Activated CD8-positive, alpha-beta memory T cell treated with anti-CD3 and anti-CD28 coated beads, Interleukin-2, amount 50 U/mL, for 24 hours (primary cell): Measurements from ENCODE around the gene ACHE.
"Not testable (repeated sequence)": the region's sequence is repeated elsewhere in the genome, so short reads cannot be mapped to it uniquely, and the experiment has no call there.

Experiments
- DNase-seq: peaks from one replicate; pipeline ENCODE4 v3.0.0-alpha.2; 2020; ENCODE audit errors: extremely low read depth

The ACHE gene

DNA sequence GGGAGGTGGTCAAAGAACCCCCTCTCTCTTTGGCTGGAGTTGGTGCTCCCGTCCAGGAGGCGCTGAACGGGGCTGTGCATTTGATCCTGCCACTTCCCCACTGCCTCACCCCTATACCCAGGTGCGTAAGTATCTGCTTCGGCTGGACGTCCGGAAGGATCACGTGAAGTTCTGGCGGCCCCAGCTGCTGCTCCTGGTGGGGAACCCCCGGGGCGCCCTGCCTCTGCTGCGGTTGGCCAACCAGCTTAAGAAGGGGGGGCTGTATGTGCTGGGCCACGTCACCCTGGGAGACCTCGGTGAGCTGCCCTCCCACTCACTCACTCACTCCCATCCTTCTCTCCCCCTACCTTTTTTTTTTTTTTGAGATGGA is 34.1 kb downstream of the ACHE start:
- no peak for DNase-seq

DNA sequence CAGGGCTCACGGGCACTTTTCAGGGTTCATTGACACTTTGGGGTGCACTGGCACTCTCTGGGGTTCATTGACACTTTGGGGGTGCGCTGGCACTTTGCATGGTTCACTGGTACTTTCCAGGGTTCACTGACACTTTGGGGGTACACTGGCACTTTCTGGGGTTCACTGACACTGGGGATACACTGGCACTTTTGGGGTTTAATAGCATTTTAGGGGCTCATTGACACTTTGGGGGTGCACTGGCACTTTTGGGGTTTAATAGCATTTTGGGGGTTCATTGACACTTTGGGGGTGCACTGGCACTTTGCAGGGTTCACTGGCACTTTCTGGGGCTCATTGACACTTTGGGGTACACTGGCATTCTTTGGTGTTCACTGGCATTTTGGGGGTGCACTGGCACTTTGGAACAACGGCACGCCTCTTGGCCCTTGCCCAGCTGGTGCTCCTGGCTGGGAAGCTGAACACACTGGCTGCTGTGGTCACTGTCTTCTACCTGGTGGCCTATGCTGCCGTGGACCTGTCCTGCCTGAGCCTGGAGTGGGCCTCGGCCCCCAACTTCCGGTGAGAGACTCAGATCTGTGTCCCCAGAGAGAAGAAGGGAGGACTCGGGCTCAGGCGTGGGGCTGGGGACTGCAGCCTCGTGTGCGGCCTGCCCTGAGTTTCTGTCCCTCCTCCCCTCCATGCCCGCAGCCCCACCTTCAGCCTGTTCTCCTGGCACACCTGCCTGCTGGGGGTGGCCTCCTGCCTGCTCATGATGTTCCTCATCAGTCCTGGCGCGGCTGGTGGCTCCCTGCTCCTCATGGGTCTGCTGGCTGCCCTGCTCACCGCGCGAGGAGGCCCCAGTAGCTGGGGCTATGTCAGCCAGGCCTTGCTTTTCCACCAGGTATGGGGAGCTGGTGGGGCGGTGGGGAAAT is 34.7 kb downstream of the ACHE start:
- no peak for DNase-seq

GRCh38 chr7:100859856-100860255 is 35.8 kb downstream of the ACHE start:
- DNase-seq = no peak

- no peak for DNase-seq
Measured at GRCh38 chr7:100856871-100857282, 38.8 kb downstream of the ACHE start.

DNA sequence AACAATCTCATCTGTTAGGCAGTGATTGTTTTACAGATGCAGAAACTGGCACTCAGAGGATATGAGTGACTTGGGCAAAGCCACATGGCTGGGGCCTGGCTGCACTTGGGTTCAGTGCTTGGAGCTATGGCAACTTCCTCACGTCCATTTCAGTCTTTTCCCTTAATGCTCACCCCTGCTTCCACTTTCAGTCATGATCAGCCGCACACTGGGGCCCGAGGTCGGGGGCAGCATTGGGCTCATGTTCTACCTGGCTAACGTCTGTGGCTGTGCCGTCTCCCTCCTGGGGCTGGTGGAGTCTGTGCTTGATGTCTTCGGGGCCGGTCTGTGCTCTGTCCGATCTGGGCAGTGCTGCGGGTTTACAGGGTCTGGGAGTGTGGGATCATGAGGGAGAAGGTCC is 40.2 kb downstream of the ACHE start:
- no peak for DNase-seq

- not testable (repeated sequence) for DNase-seq
Measured at GRCh38 chr7:100854899-100855298, 40.8 kb downstream of the ACHE start.

GRCh38 chr7:100854146-100854895 is 41.4 kb downstream of the ACHE start:
- DNase-seq = no peak

DNA sequence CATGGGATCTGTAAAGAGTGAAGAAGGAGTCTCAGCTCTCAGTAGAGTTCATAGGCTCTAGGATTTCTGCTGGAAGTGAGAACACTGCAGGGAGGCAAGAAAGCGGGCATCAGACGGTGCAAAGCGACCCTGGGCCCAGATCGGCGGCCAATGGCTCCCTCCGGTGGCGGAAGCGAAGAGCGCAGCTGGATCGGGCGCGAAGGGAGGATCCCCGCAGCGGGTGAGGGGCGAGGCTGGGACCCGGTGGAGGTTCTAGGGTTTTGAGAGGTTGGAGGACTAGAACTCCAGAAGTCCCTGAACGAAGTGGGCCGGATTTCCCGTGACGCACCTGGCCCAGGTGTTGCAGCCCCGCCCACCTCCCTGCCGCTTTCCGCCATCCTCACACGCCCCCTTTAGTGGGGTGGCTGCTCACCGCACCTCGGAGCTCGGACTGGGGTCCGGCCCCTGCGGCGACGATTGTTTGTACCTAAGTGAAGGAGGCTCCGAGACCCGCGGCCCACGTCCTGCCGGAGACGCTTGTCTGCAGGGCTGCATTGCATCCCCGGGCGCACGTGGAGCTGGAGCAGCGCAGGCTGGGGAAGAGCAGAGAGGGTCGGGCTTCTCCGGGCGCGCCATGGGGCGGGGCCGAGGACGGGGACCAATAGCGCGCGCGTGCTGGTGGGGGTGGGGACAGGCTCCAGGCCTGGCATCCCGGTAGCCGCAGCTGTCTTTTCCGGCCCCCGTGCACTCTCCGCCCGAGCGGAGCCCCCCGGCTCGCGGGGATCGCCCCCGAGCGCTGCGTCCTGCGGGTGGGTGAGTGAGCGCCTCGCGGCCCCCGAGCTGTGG is 43.4 kb downstream of the ACHE start, which contains the start of gene SLC12A9:
SLC12A9 (plus strand) TSS at position 666 of the 825 bp plus-strand sequence. CDS start 1,485 bp downstream, outside the sequence.
- peak; percentile 64 for DNase-seq

DNA sequence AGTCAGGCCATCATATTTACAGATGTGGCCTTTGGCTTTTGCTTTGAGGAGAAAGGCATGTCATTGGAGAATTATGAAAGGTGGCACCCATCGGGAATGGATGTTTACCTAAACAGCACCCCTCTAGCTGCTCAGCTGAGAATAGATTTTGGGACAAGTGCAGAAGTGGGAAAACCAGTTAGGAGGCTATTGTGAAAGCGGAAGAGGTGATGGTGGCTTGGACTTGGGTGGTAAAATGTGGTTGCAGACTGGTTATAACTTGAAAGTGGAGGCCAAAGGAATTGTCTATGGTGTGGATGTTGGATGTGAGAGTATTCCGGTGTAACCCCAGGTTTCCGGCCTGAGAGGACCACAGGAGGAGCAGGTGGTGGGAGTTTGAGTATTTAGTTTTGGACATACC is 48.3 kb downstream of the ACHE start:
- DNase-seq = no peak

- no peak for DNase-seq
Measured at GRCh38 chr7:100840470-100841100, 55.1 kb downstream of the ACHE start.
